GM23338 (cell line): ENCODE results near the gene EFHB.

Source experiments
- CTCF ChIP-seq, 2 experiments: fragments of 200-600 bp in 1 of 2; sonication (generic) in 1 of 2; conservative IDR thresholded peaks; 2 replicates each; pipeline versions ENCODE4 v1.5.1 to v1.6.1; 2016 to 2017; ENCODE audit warnings: antibody characterized with exemption in 2 of 2, low read depth in 2 of 2, mild to moderate bottlenecking in 2 of 2, moderate library complexity in 1 of 2
- EZH2 ChIP-seq: fragments of 200-600 bp; sonication (generic); IDR thresholded peaks from one replicate; pipeline ENCODE4 v1.8.0; 2017; ENCODE audit warnings: antibody characterized with exemption, mild to moderate bottlenecking, low read depth; ENCODE audit not compliant: unreplicated experiment
- EZH2phosphoT487 ChIP-seq: fragments of 200-600 bp; sonication (generic); IDR thresholded peaks from one replicate; pipeline ENCODE4 v1.8.1; 2018; ENCODE audit warnings: antibody characterized with exemption; ENCODE audit not compliant: unreplicated experiment
- POLR2AphosphoS5 ChIP-seq: IDR thresholded peaks from 2 replicates; pipeline ENCODE4 v1.6.1; 2016; ENCODE audit warnings: antibody characterized with exemption, low read depth

GRCh38 chr3:19901337-19901736 is 32.7 kb downstream of the EFHB start:
- no peak for TF ChIP-seq EZH2
- TF ChIP-seq CTCF (conservative IDR thresholded peaks at IDR 0.05; ENCODE audit: low read depth in 2 of 2): no peak
- TF ChIP-seq POLR2AphosphoS5: no peak
- TF ChIP-seq EZH2phosphoT487: no peak
